AG20443 (cell line): ENCODE results near the gene CDC42BPB.
A peak's percentile ranks its signal among the peaks of the same experiment; 100 is the strongest.

Source experiments
- DNase-seq: peaks from one replicate; pipeline ENCODE4 v3.0.0; 2012; ENCODE audit warnings: low spot score, mixed read lengths

CDC42BPB gene

GRCh38 chr14:102914474-102915291, 142.7 kb downstream of the CDC42BPB start:
- no peak for DNase-seq

- no peak for DNase-seq
Measured at GRCh38 chr14:102913341-102914211, 143.8 kb downstream of the CDC42BPB start.

- no peak for DNase-seq
Measured at GRCh38 chr14:102911991-102912761, 145.2 kb downstream of the CDC42BPB start.

GRCh38 chr14:102911541-102911951, 145.8 kb downstream of the CDC42BPB start:
- DNase-seq, result no peak

GRCh38 chr14:102910442-102910841, 146.9 kb downstream of the CDC42BPB start:
- DNase-seq, result no peak

- no peak for DNase-seq
Measured at GRCh38 chr14:102909911-102910310, 147.4 kb downstream of the CDC42BPB start.

GRCh38 chr14:102909462-102909861, 147.9 kb downstream of the CDC42BPB start:
- no peak for DNase-seq

GRCh38 chr14:102908766-102909455, 148.4 kb downstream of the CDC42BPB start:
- DNase-seq, result no peak

- DNase-seq, result no peak
Measured at GRCh38 chr14:102907980-102908730, 149.2 kb downstream of the CDC42BPB start.

- no peak for DNase-seq
Measured at GRCh38 chr14:102907303-102907844, 150.0 kb downstream of the CDC42BPB start.

- DNase-seq, result no peak
Measured at GRCh38 chr14:102906616-102907302, 150.6 kb downstream of the CDC42BPB start.

GRCh38 chr14:102905116-102906108, 151.9 kb downstream of the CDC42BPB start:
- no peak for DNase-seq

- peak; percentile 5 for DNase-seq
Measured at GRCh38 chr14:102903889-102904512, 153.3 kb downstream of the CDC42BPB start.

GRCh38 chr14:102903248-102903888, 154.0 kb downstream of the CDC42BPB start:
- peak; percentile 5 for DNase-seq

- no peak for DNase-seq
Measured at GRCh38 chr14:102902523-102903247, 154.7 kb downstream of the CDC42BPB start.

- no peak for DNase-seq
Measured at GRCh38 chr14:102902086-102902485, 155.3 kb downstream of the CDC42BPB start.

GRCh38 chr14:102901633-102902032, 155.7 kb downstream of the CDC42BPB start:
- DNase-seq, result no peak
